ENCODE results near the gene CEP55.
A peak's percentile ranks its signal among the peaks of the same experiment; 100 is the strongest.

CEP55 gene

DNA sequence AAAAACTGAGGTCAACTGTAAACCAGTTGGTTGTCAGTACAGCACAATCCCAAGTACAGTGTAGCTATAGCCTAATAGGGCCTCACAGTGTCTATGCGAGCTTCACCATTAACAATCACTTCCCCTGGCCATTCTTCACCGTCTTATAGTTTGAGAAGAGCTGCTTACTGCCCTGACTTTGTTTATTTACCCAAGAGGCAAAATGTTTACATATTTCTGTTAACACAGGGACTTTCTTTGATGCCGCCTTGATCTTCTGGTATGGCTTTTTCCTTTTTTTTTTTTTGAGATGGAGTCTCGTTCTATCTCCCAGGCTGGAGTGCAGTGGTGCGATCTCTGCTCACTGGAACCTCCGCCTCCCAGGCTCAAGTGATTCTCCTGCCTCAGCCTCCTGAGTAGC is 17.5 kb upstream of the CEP55 start:
- Histone ChIP-seq H3K4me3 (ENCODE audit: insufficient read length, low read depth) (no peak overlapping the region), H3K9me3 (ENCODE audit: insufficient read depth, low read length) (no peaks in the 10 kb centered on the region), H3K27me3 (ENCODE audit: insufficient read depth, insufficient read length) (no peaks in the 10 kb centered on the region), H3K4me1 (ENCODE audit: insufficient read depth, insufficient read length) (peaks cover 2% of the 10 kb centered on the region), H3K36me3 (ENCODE audit: insufficient read depth, insufficient read length, low read length) (peaks cover 14% of the 10 kb centered on the region), H3K9ac (ENCODE audit: insufficient read length, low read depth) (no peak overlapping the region)
- DNase-seq (ENCODE audit: low read depth, low spot score) = no peak
- TF ChIP-seq SUZ12 (IDR thresholded peaks at IDR 0.05; ENCODE audit: extremely low read depth, insufficient read depth, insufficient read length) (no peak), ZNF274 (IDR thresholded peaks at IDR 0.05; ENCODE audit: low read depth, low read length) (no peak), YY1 (IDR thresholded peaks at IDR 0.05; ENCODE audit: insufficient read depth, insufficient read length) (no peak)

DNA sequence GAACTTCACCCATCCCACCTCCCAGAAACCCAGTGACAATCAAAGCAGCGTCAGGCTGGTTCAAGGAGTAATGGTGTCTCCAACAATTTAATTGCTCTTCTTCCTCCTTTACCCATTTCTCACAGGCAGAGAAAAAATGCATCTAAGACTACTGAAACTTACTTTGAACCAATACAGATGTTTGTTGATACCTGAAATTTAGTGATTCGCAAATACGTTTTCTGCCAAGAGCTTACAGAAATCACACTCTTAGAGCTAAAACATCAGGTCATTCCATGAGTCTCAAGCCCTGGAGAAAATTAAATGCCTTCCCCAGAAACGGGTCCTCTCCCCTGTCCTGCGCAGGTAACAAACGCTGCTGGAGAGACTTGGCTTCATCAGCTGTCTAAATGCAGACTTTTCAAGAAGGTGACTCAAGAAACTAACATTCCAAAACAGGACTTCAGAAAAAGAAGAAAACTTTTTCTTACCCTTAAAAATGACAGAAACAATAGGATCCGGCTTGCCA is 14.7 kb upstream of the CEP55 start:
- H3K36me3 ChIP-seq (ENCODE audit: insufficient read depth, insufficient read length, low read length) = peaks cover 11% of the 10 kb centered on the region

DNA sequence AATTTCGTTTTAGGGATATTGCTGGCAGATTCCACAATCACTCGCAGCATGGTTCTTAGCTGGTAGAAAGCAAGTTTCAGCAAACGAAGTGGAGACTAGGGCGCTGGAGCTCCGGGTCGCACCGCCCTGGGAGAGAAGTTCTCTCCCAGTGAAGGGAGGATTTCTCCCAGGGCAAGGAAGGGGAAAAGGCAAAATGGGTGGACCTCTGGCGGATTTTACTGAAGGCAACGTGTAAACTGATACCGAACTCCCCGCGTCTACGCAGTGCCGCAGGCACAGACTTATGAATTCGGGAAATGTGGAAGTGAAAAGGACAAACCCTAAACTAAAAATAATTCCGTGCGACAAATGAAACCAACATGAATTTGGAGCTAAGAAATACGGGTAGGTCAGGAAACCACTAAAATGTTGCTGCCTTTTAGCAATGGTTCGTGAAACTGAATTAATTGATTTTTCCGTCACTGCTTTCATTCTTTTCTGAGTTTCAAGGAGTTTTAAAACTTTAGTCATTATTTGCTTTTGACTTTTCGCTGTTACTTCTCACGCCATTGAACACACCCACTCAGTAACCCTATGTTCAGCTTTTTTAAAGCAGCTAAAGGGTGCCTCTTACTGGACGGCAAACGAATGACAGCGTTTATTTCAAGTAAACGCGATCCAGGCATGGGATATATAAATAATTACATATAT is 14.1 kb upstream of the CEP55 start, which contains the start of gene MYOF:
MYOF (minus strand) TSS at position 190 of the 690 bp plus-strand sequence; CDS start at position 50, 140 bp downstream.
- H3K9me3 ChIP-seq (ENCODE audit: insufficient read depth, low read length) = no peaks in the 10 kb centered on the region
- H3K9ac ChIP-seq (ENCODE audit: insufficient read length, low read depth) = peak within 1 kb of the TSS; percentile 66
- H3K4me3 ChIP-seq (ENCODE audit: insufficient read length, low read depth) = peak within 1 kb of the TSS; percentile 51
- H3K36me3 ChIP-seq (ENCODE audit: insufficient read depth, insufficient read length, low read length) = peaks cover 10% of the 10 kb centered on the region
- TF ChIP-seq YY1 (IDR thresholded peaks at IDR 0.05; ENCODE audit: insufficient read depth, insufficient read length) (no peak), ZNF274 (IDR thresholded peaks at IDR 0.05; ENCODE audit: low read depth, low read length) (no peak), SUZ12 (IDR thresholded peaks at IDR 0.05; ENCODE audit: extremely low read depth, insufficient read depth, insufficient read length) (no peak)
- peaks cover 2% of the 10 kb centered on the region for H3K4me1 ChIP-seq (ENCODE audit: insufficient read depth, insufficient read length)
- H3K27me3 ChIP-seq (ENCODE audit: insufficient read depth, insufficient read length) = no peaks in the 10 kb centered on the region
- no peak for DNase-seq (ENCODE audit: low read depth, low spot score)

More for the DNA sequence above, 14.7 kb upstream of the CEP55 start:
- Histone ChIP-seq H3K4me1 (ENCODE audit: insufficient read depth, insufficient read length) (peaks cover 2% of the 10 kb centered on the region), H3K9ac (ENCODE audit: insufficient read length, low read depth) (peak overlapping the region; percentile 66), H3K27me3 (ENCODE audit: insufficient read depth, insufficient read length) (no peaks in the 10 kb centered on the region), H3K9me3 (ENCODE audit: insufficient read depth, low read length) (no peaks in the 10 kb centered on the region), H3K4me3 (ENCODE audit: insufficient read length, low read depth) (peak overlapping the region; percentile 51)
- TF ChIP-seq ZNF274 (IDR thresholded peaks at IDR 0.05; ENCODE audit: low read depth, low read length) (no peak), YY1 (IDR thresholded peaks at IDR 0.05; ENCODE audit: insufficient read depth, insufficient read length) (no peak), SUZ12 (IDR thresholded peaks at IDR 0.05; ENCODE audit: extremely low read depth, insufficient read depth, insufficient read length) (no peak)
- no peak for DNase-seq (ENCODE audit: low read depth, low spot score)

DNA sequence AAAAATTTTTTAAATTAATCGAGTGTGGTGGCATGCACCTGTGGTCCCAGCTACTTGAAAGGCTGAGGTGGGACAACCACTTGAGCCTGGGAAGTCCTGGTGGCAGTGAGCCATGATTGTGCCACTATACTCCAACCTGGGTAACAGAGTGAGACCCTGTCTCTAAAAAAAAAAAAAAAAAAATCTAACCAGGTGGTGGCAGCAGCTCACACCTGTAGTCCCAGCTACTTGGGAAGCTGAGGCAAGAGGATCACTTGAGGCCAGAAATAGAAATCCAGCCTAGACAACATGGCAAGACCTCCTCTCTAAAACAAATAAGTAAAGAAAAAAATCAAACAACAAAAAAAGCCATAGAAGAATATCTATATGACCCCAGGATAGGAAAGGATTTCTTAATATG is 10.7 kb upstream of the CEP55 start:
- TF ChIP-seq YY1 (IDR thresholded peaks at IDR 0.05; ENCODE audit: insufficient read depth, insufficient read length) (no peak), SUZ12 (IDR thresholded peaks at IDR 0.05; ENCODE audit: extremely low read depth, insufficient read depth, insufficient read length) (no peak), ZNF274 (IDR thresholded peaks at IDR 0.05; ENCODE audit: low read depth, low read length) (no peak)
- no peaks in the 10 kb centered on the region for H3K36me3 ChIP-seq (ENCODE audit: insufficient read depth, insufficient read length, low read length)
- H3K9me3 ChIP-seq (ENCODE audit: insufficient read depth, low read length) = no peaks in the 10 kb centered on the region
- H3K4me3 ChIP-seq (ENCODE audit: insufficient read length, low read depth) = no peak overlapping the region
- H3K9ac ChIP-seq (ENCODE audit: insufficient read length, low read depth) = no peak overlapping the region
- DNase-seq (ENCODE audit: low read depth, low spot score) = no peak
- H3K27me3 ChIP-seq (ENCODE audit: insufficient read depth, insufficient read length) = no peaks in the 10 kb centered on the region
- H3K4me1 ChIP-seq (ENCODE audit: insufficient read depth, insufficient read length) = no peaks in the 10 kb centered on the region

DNA sequence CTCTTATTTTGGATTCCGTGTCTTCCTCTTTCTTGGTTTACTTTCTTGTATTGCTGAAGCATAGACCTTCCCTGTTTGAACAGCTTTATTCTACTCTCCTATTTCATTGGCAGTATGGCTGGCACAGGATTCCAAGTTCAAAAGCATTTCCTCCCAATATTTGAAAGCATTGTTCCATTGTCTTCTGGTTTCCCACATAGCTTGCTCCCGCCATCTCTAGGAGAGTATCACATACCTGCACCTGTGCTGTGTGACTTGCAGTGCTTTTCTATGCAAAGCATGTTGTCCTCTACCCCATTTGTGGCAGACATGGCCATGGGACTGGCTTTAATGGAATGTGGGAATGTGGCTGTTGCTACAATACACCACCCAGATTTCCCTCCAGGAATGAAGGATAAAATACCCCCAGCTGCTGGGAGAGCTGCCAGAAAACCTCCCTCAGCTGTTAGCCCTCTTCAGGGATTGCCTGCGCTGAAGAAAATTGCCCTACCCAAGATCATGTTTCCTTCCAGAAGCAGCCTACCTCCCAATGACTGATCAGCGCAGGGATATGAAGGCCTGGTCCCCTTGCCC is 7.4 kb upstream of the CEP55 start:
- Histone ChIP-seq H3K4me1 (ENCODE audit: insufficient read depth, insufficient read length) (no peaks in the 10 kb centered on the region), H3K36me3 (ENCODE audit: insufficient read depth, insufficient read length, low read length) (no peaks in the 10 kb centered on the region), H3K4me3 (ENCODE audit: insufficient read length, low read depth) (no peak overlapping the region), H3K27me3 (ENCODE audit: insufficient read depth, insufficient read length) (peaks cover 2% of the 10 kb centered on the region), H3K9me3 (ENCODE audit: insufficient read depth, low read length) (no peaks in the 10 kb centered on the region), H3K9ac (ENCODE audit: insufficient read length, low read depth) (no peak overlapping the region)
- no peak for TF ChIP-seq YY1 (IDR thresholded peaks at IDR 0.05; ENCODE audit: insufficient read depth, insufficient read length)
- no peak for TF ChIP-seq SUZ12 (IDR thresholded peaks at IDR 0.05; ENCODE audit: extremely low read depth, insufficient read depth, insufficient read length)
- TF ChIP-seq ZNF274 (IDR thresholded peaks at IDR 0.05; ENCODE audit: low read depth, low read length) = no peak
- DNase-seq (ENCODE audit: low read depth, low spot score) = no peak

DNA sequence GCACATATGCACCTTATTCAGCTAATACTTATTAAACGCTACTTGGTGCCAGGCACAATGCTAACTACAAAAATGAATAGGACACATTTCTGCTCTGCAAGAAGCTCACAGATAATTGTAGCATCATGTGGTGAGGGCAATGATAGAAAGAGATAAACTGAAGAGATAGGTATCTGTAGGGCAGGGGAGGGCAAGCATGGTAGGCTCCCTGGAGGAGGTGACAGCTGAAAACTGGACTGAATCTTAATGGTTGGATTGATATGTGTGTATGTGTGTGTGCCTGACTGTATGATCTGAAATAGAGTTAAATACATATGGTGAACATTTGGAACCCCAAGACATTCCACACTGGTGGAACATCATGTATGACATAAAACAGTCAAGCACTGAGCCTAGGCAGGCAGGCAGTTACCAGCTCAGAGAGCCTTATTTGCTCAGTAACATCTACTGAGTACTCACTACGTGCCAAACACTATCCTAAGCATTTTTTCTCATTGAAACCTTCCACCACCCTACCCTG is 4.8 kb upstream of the CEP55 start:
- Histone ChIP-seq H3K4me3 (ENCODE audit: insufficient read length, low read depth) (no peak overlapping the region), H3K9ac (ENCODE audit: insufficient read length, low read depth) (no peak overlapping the region), H3K27me3 (ENCODE audit: insufficient read depth, insufficient read length) (peaks cover 15% of the 10 kb centered on the region), H3K4me1 (ENCODE audit: insufficient read depth, insufficient read length) (no peaks in the 10 kb centered on the region), H3K36me3 (ENCODE audit: insufficient read depth, insufficient read length, low read length) (no peaks in the 10 kb centered on the region), H3K9me3 (ENCODE audit: insufficient read depth, low read length) (no peaks in the 10 kb centered on the region)
- no peak for DNase-seq (ENCODE audit: low read depth, low spot score)
- TF ChIP-seq YY1 (IDR thresholded peaks at IDR 0.05; ENCODE audit: insufficient read depth, insufficient read length) (no peak), SUZ12 (IDR thresholded peaks at IDR 0.05; ENCODE audit: extremely low read depth, insufficient read depth, insufficient read length) (no peak), ZNF274 (IDR thresholded peaks at IDR 0.05; ENCODE audit: low read depth, low read length) (no peak)

DNA sequence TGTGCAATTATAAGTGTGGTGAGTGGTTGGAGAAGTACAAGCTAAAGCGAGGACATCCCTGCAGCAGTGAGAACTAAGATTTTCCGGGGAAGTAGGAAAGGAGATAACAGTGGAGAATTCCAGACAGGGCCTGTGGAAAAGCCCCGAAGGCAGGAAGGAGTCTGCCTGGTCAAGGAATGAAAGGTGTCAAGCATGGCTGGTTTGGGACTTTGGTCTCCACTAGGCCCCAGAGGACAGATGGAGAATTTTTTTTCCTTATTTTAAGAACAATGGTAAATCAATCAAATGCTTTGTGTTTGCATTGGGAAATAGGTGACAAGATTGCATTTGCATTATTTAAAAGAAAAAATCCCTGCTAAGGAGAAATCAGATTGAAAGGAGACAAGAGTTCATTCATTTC is 3.2 kb upstream of the CEP55 start:
- no peak overlapping the region for H3K4me3 ChIP-seq (ENCODE audit: insufficient read length, low read depth)
- H3K36me3 ChIP-seq (ENCODE audit: insufficient read depth, insufficient read length, low read length) = no peaks in the 10 kb centered on the region
- no peaks in the 10 kb centered on the region for H3K4me1 ChIP-seq (ENCODE audit: insufficient read depth, insufficient read length)
- TF ChIP-seq ZNF274 (IDR thresholded peaks at IDR 0.05; ENCODE audit: low read depth, low read length) = no peak
- TF ChIP-seq YY1 (IDR thresholded peaks at IDR 0.05; ENCODE audit: insufficient read depth, insufficient read length) = no peak
- TF ChIP-seq SUZ12 (IDR thresholded peaks at IDR 0.05; ENCODE audit: extremely low read depth, insufficient read depth, insufficient read length) = no peak
- no peak for DNase-seq (ENCODE audit: low read depth, low spot score)
- H3K9me3 ChIP-seq (ENCODE audit: insufficient read depth, low read length) = no peaks in the 10 kb centered on the region
- peaks cover 15% of the 10 kb centered on the region for H3K27me3 ChIP-seq (ENCODE audit: insufficient read depth, insufficient read length)
- H3K9ac ChIP-seq (ENCODE audit: insufficient read length, low read depth) = no peak overlapping the region
